Prostate gland (tissue), 2 donors: ENCODE measurements around the gene CCL8.

ENCODE experiments used
- CTCF ChIP-seq, 4 experiments: fragments of 200-600 bp in 2 of 4; fragments of 450-650 bp in 2 of 4; sonication (generic) in 2 of 4; IDR thresholded peaks; 1 replicate in 3 of 4; 2 replicates in 1 of 4; pipeline ENCODE4 v1.5.1; 2016 to 2019; ENCODE audit warnings: antibody characterized with exemption in 4 of 4, mild to moderate bottlenecking in 2 of 4, moderate library complexity in 2 of 4
- POLR2A ChIP-seq: fragments of 450-650 bp; IDR thresholded peaks from one replicate; pipeline ENCODE4 v1.6.1; 2016; ENCODE audit warnings: antibody characterized with exemption, mild to moderate bottlenecking
- POLR2AphosphoS5 ChIP-seq: sonication (generic); formaldehyde crosslinking; IDR thresholded peaks from one replicate; pipeline ENCODE4 v1.6.1; 2017; ENCODE audit warnings: antibody characterized with exemption

- TF ChIP-seq CTCF (IDR thresholded peaks at IDR 0.05) (no peak), POLR2A (no peak), POLR2AphosphoS5 (no peak)
These were observed 6.1 kb upstream of the CCL8 start for GRCh38 chr17:34313164-34313563.
